ENCODE data around the gene TRANK1.

- TF ChIP-seq, protein P1, sequence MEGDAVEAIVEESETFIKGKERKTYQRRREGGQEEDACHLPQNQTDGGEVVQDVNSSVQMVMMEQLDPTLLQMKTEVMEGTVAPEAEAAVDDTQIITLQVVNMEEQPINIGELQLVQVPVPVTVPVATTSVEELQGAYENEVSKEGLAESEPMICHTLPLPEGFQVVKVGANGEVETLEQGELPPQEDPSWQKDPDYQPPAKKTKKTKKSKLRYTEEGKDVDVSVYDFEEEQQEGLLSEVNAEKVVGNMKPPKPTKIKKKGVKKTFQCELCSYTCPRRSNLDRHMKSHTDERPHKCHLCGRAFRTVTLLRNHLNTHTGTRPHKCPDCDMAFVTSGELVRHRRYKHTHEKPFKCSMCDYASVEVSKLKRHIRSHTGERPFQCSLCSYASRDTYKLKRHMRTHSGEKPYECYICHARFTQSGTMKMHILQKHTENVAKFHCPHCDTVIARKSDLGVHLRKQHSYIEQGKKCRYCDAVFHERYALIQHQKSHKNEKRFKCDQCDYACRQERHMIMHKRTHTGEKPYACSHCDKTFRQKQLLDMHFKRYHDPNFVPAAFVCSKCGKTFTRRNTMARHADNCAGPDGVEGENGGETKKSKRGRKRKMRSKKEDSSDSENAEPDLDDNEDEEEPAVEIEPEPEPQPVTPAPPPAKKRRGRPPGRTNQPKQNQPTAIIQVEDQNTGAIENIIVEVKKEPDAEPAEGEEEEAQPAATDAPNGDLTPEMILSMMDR (conservative IDR thresholded peaks at IDR 0.05; ENCODE audit: low read depth in 2 of 2) = no peak
- TF ChIP-seq EZH2 (IDR thresholded peaks at IDR 0.05; ENCODE audit: low read depth, unreplicated experiment) (no peak), POLR2AphosphoS5 (IDR thresholded peaks at IDR 0.05; ENCODE audit: low read depth) (no peak), REST (IDR thresholded peaks at IDR 0.05; ENCODE audit: unreplicated experiment) (no peak), CREB1 (CRISPR knock-in tag; IDR thresholded peaks at IDR 0.05; ENCODE audit: low read depth) (no peak), EZH2phosphoT487 (IDR thresholded peaks at IDR 0.05; ENCODE audit: unreplicated experiment) (no peak), ZNF331 (CRISPR knock-in tag; IDR thresholded peaks at IDR 0.05; ENCODE audit: low read depth) (no peak), NANOG (IDR thresholded peaks at IDR 0.05; ENCODE audit: borderline replicate concordance) (no peak), ZNF114 (CRISPR knock-in tag; IDR thresholded peaks at IDR 0.05) (no peak)
- TF ChIP-seq, protein P2, sequence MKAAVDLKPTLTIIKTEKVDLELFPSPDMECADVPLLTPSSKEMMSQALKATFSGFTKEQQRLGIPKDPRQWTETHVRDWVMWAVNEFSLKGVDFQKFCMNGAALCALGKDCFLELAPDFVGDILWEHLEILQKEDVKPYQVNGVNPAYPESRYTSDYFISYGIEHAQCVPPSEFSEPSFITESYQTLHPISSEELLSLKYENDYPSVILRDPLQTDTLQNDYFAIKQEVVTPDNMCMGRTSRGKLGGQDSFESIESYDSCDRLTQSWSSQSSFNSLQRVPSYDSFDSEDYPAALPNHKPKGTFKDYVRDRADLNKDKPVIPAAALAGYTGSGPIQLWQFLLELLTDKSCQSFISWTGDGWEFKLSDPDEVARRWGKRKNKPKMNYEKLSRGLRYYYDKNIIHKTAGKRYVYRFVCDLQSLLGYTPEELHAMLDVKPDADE (IDR thresholded peaks at IDR 0.05) = no peak
Measured at GRCh38 chr3:36862076-36862755, 82.6 kb downstream of the TRANK1 start.
